CD4-positive, alpha-beta memory T cell (primary cell): ENCODE data around the gene PWWP2B. TPM values are rescaled to one million over a fixed set of nuclear protein-coding genes. Genes with fewer than 3 reads are reported as not detected.

Source experiments
- CTCF ChIA-PET: fragments of 350-600 bp; sonication (Branson Sonifier 250); formaldehyde crosslinking; loops from one replicate; lab custom pipeline; 2021; ENCODE audit warnings: inconsistent platforms; ENCODE audit not compliant: partially characterized antibody; lab: Charles Lee
- POLR2A ChIA-PET: fragments of 350-600 bp; sonication (Branson Sonifier 250); formaldehyde crosslinking; loops from one replicate; lab custom pipeline; 2021; ENCODE audit not compliant: partially characterized antibody; lab: Charles Lee
- DNase-seq, 5 donors: peaks; one replicate each; pipeline versions ENCODE4 v3.0.0 to v3.0.0-alpha.2; 2020 to 2022; ENCODE audit warnings: mixed read lengths in 1 of 5
- H3K27ac ChIP-seq: one replicate; pipeline ENCODE4 v1.7.0; 2013; ENCODE audit warnings: low read depth, low read length
- H3K27me3 ChIP-seq: 2 replicates; pipeline ENCODE4 v1.7.0; 2013; ENCODE audit warnings: mild to moderate bottlenecking, low read length, moderate library complexity; ENCODE audit not compliant: insufficient read depth
- H3K36me3 ChIP-seq: 2 replicates; pipeline ENCODE4 v1.7.0; 2013; ENCODE audit warnings: mild to moderate bottlenecking, low read length, moderate library complexity; ENCODE audit not compliant: insufficient read depth
- H3K4me1 ChIP-seq: 2 replicates; pipeline ENCODE4 v1.7.0; 2013; ENCODE audit warnings: mild to moderate bottlenecking, low read length, moderate library complexity; ENCODE audit not compliant: insufficient read depth
- H3K4me3 ChIP-seq, 2 donors: one replicate each; pipeline ENCODE4 v1.7.0; 2013; ENCODE audit warnings: low read length in 2 of 2, mild to moderate bottlenecking in 1 of 2
- H3K9me3 ChIP-seq, 2 donors: one replicate each; pipeline ENCODE4 v1.7.0; 2013; ENCODE audit warnings: low read length in 2 of 2, control low read depth in 1 of 2; ENCODE audit not compliant: control insufficient read depth in 1 of 2
- H3K27ac Mint-ChIP-seq, 7 donors: one replicate each; pipeline ENCODE4 v1.8.0; 2020 to 2021; ENCODE audit warnings: mixed read lengths in 7 of 7, mild to moderate bottlenecking in 6 of 7, inconsistent platforms in 3 of 7, moderate library complexity in 3 of 7
- H3K27me3 Mint-ChIP-seq, 2 donors: one replicate each; pipeline ENCODE4 v1.8.0; 2020 to 2021; ENCODE audit warnings: mixed read lengths in 2 of 2
- H3K36me3 Mint-ChIP-seq, 2 donors: one replicate each; pipeline ENCODE4 v1.8.0; 2020 to 2021; ENCODE audit warnings: mixed read lengths in 2 of 2, inconsistent platforms in 1 of 2, mild to moderate bottlenecking in 1 of 2
- H3K4me1 Mint-ChIP-seq, 4 donors: one replicate each; pipeline ENCODE4 v1.8.0; 2020 to 2021; ENCODE audit warnings: mixed read lengths in 4 of 4, mild to moderate bottlenecking in 1 of 4
- H3K4me3 Mint-ChIP-seq, 8 donors: one replicate each; pipeline ENCODE4 v1.8.0; 2020 to 2021; ENCODE audit warnings: mixed read lengths in 8 of 8, mild to moderate bottlenecking in 7 of 8, moderate library complexity in 6 of 8, inconsistent platforms in 3 of 8
- H3K9me3 Mint-ChIP-seq, 8 donors: one replicate each; pipeline ENCODE4 v1.8.0; 2020 to 2021; ENCODE audit warnings: mixed read lengths in 8 of 8, mild to moderate bottlenecking in 5 of 8, inconsistent platforms in 3 of 8, moderate library complexity in 1 of 8
- intact Hi-C: fragments of 100-400 bp; cut with micrococcal nuclease; formaldehyde crosslinking; loops from one replicate; pipeline ENCODE4 v1.15.1; 2023
- polyA plus RNA-seq, 2 donors: library from polyadenylated mRNA; unstranded; fragments of 300-500 nt; fragmentation: Illumina TruSeq; gene quantifications; one replicate each; pipeline ENCODE4 v1.2.3, GENCODE V29; 2021
- total RNA-seq, 2 experiments: library from RNA; stranded (reverse); gene quantifications; one replicate each; pipeline ENCODE4 v1.2.3, GENCODE V29; 2021

Gene PWWP2B
- total and polyA plus RNA-seq, 4 experiments from 2014 or later: 0.92 to 9.9 (median 6.3) TPM

- H3K4me3 ChIP-seq: no peak overlapping the region
- H3K9me3 ChIP-seq: no peaks in the 10 kb centered on the region
- H3K27ac ChIP-seq: no peak overlapping the region
- Mint-ChIP-seq H3K4me3 (no peak overlapping the region), H3K9me3 (no peaks in the 10 kb centered on the region), H3K27me3 (no peaks in the 10 kb centered on the region), H3K27ac (no peak overlapping the region), H3K4me1 (peaks cover 8 to 12% (median 8%) of the 10 kb centered on the region in 4 donors), H3K36me3 (no peaks in the 10 kb centered on the region)
- CTCF ChIA-PET: no interaction called here
- H3K27me3 ChIP-seq: no peaks in the 10 kb centered on the region
- no peaks in the 10 kb centered on the region for H3K36me3 ChIP-seq
- DNase-seq: no peak
- POLR2A ChIA-PET: interaction anchor here (1.1 kb wide), 1 partner anchor 10 kb away, joined by 4 read pairs; no protein-coding TSS in a partner anchor
- intact Hi-C loops: no loop called here
- peaks cover 5% of the 10 kb centered on the region for H3K4me1 ChIP-seq
These were observed 40.5 kb downstream of the PWWP2B start for GRCh38 chr10:132437541-132437950.

GRCh38 chr10:132438091-132439024 is 41.4 kb downstream of the PWWP2B start:
- H3K9me3 Mint-ChIP-seq: no peaks in the 10 kb centered on the region
- intact Hi-C loops: no loop called here
- peaks cover 5% of the 10 kb centered on the region for H3K4me1 ChIP-seq
- no peaks in the 10 kb centered on the region for H3K36me3 Mint-ChIP-seq
- no peak overlapping the region for H3K27ac ChIP-seq
- H3K4me1 Mint-ChIP-seq: peaks cover 8 to 12% (median 8%) of the 10 kb centered on the region in 4 donors
- no peak overlapping the region for H3K4me3 ChIP-seq
- H3K27ac Mint-ChIP-seq: peak overlapping the region in 1 of 7 donors; percentile 61
- H3K4me3 Mint-ChIP-seq: no peak overlapping the region
- H3K36me3 ChIP-seq: no peaks in the 10 kb centered on the region
- no peaks in the 10 kb centered on the region for H3K27me3 Mint-ChIP-seq
- POLR2A ChIA-PET: interaction anchor here (1.1 kb wide), 1 partner anchor 9 kb away, joined by 4 read pairs; no protein-coding TSS in a partner anchor
- no peaks in the 10 kb centered on the region for H3K27me3 ChIP-seq
- no peaks in the 10 kb centered on the region for H3K9me3 ChIP-seq
- no peak for DNase-seq
- CTCF ChIA-PET: no interaction called here

- Mint-ChIP-seq H3K4me1 (peaks cover 8 to 13% (median 8%) of the 10 kb centered on the region in 4 donors), H3K4me3 (no peak overlapping the region), H3K36me3 (no peaks in the 10 kb centered on the region), H3K9me3 (no peaks in the 10 kb centered on the region), H3K27ac (peak overlapping the region in 1 of 7 donors; percentile 61), H3K27me3 (no peaks in the 10 kb centered on the region)
- H3K36me3 ChIP-seq: no peaks in the 10 kb centered on the region
- POLR2A ChIA-PET: no interaction called here
- no peaks in the 10 kb centered on the region for H3K9me3 ChIP-seq
- no peak for DNase-seq
- CTCF ChIA-PET: no interaction called here
- peaks cover 9% of the 10 kb centered on the region for H3K4me1 ChIP-seq
- no peak overlapping the region for H3K4me3 ChIP-seq
- no peaks in the 10 kb centered on the region for H3K27me3 ChIP-seq
- H3K27ac ChIP-seq: no peak overlapping the region
- intact Hi-C loops: no loop called here
These were observed 42.0 kb downstream of the PWWP2B start for GRCh38 chr10:132439025-132439388.

- intact Hi-C loops: no loop called here
- Histone ChIP-seq H3K4me1 (peaks cover 11% of the 10 kb centered on the region), H3K27ac (no peak overlapping the region), H3K27me3 (no peaks in the 10 kb centered on the region), H3K9me3 (no peaks in the 10 kb centered on the region), H3K36me3 (no peaks in the 10 kb centered on the region), H3K4me3 (no peak overlapping the region)
- CTCF ChIA-PET: no interaction called here
- Mint-ChIP-seq H3K36me3 (no peaks in the 10 kb centered on the region), H3K9me3 (no peaks in the 10 kb centered on the region), H3K4me3 (no peak overlapping the region), H3K4me1 (peaks cover 6 to 13% (median 10%) of the 10 kb centered on the region in 4 donors), H3K27me3 (no peaks in the 10 kb centered on the region), H3K27ac (peak overlapping the region in 3 of 7 donors; percentile 25 to 84 (median 81))
- POLR2A ChIA-PET: no interaction called here
- no peak for DNase-seq
These were observed 42.6 kb downstream of the PWWP2B start for GRCh38 chr10:132439424-132440163.

- Mint-ChIP-seq H3K27me3 (no peaks in the 10 kb centered on the region), H3K9me3 (no peaks in the 10 kb centered on the region), H3K4me1 (peaks cover 8 to 22% (median 16%) of the 10 kb centered on the region in 4 donors), H3K36me3 (no peaks in the 10 kb centered on the region), H3K27ac (peak overlapping the region in 5 of 7 donors; percentile 22 to 88 (median 36)), H3K4me3 (no peak overlapping the region)
- intact Hi-C loops: no loop called here
- ChIA-PET CTCF (no interaction called here), POLR2A (no interaction called here)
- no peak for DNase-seq
- no peaks in the 10 kb centered on the region for H3K27me3 ChIP-seq
- H3K36me3 ChIP-seq: no peaks in the 10 kb centered on the region
- H3K9me3 ChIP-seq: no peaks in the 10 kb centered on the region
- no peak overlapping the region for H3K27ac ChIP-seq
- H3K4me1 ChIP-seq: peaks cover 25% of the 10 kb centered on the region
- no peak overlapping the region for H3K4me3 ChIP-seq
These were observed 44.0 kb downstream of the PWWP2B start for GRCh38 chr10:132440791-132441565.

DNA sequence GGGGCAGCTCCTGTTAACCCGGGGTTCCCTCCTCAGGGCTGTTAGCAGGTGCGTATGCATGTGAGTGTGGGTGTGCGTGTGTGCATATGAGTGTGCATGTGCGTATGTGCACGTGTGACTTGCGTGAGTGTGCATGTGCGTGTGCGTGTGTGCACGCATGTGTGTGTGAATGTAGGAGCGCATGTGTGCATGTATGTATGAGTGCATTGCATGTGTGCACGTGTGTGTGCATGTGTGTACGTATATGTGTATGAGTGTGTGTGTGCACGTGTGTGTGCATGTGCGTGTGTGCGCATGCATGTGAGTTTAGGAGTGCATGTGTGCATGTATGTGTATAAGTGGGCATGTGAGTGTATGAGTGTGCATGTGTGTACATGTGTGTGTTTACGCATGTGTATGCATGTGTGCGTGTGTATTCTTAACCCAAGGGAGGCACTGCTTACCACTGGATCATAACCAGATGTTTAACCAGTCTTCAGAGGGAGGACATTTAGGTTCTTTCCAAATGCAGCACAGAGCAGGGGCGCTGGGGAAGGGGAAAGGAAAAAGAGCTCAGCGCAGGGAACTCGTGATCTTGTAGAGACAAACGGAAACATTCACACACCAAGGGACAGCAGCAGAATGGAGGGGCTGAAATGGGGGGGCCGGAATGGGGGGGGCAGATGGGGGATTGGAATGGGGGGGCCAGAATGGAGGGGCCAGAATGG is 45.0 kb downstream of the PWWP2B start:
- Histone ChIP-seq H3K27me3 (no peaks in the 10 kb centered on the region), H3K27ac (no peak overlapping the region), H3K4me1 (peaks cover 35% of the 10 kb centered on the region), H3K4me3 (no peak overlapping the region), H3K9me3 (no peaks in the 10 kb centered on the region), H3K36me3 (no peaks in the 10 kb centered on the region)
- intact Hi-C loops: no loop called here
- ChIA-PET CTCF (interaction anchor here (2.0 kb wide), 1 partner anchor 54 kb away, joined by 7 read pairs; no protein-coding TSS in a partner anchor), POLR2A (no interaction called here)
- H3K27me3 Mint-ChIP-seq: no peaks in the 10 kb centered on the region
- H3K36me3 Mint-ChIP-seq: no peaks in the 10 kb centered on the region
- peaks cover 14 to 32% (median 22%) of the 10 kb centered on the region in 4 donors for H3K4me1 Mint-ChIP-seq
- no peak for DNase-seq
- peak overlapping the region in 2 of 8 donors; percentile 38 to 60 for H3K4me3 Mint-ChIP-seq
- H3K9me3 Mint-ChIP-seq: no peaks in the 10 kb centered on the region
- H3K27ac Mint-ChIP-seq: peak overlapping the region; percentile 18 to 89 (median 74)
